Measurements from ENCODE around the gene LCOR. TPM values are rescaled to one million over a fixed set of nuclear protein-coding genes. Genes with fewer than 3 reads are reported as not detected.

LCOR gene
- total and polyA plus RNA-seq, 4 donors: 2.4 to 38.9 (median 19.5) TPM

DNA sequence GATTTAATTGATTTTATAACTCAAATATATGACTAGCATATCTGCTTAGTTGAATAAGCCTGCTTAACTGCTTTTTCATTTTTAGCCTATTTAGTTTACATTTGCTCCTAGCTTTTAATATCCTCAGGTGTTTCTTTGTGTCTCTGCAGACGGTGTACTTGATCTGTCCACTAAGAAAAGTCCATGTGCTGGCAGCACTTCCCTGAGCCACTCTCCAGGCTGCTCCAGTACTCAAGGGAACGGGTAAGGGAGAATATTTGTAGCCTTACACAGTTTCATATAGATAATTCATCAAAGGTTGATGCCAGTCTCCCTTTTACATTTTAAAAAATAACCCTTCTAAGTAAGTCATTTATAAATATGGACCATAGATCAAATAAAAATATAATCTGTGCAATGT is 119.9 kb downstream of the LCOR start:
- Histone ChIP-seq H3K36me3 (ENCODE audit: control insufficient read depth in 1 of 2, insufficient read depth in 2 of 2, low read length in 1 of 2) (peaks cover 7 to 8% of the 10 kb centered on the region in 2 donors), H3K27me3 (ENCODE audit: control insufficient read depth in 1 of 2, insufficient read depth in 2 of 2, low read length in 1 of 2) (no peaks in the 10 kb centered on the region), H3K27ac (ENCODE audit: low read depth in 1 of 2, low read length in 2 of 2) (no peak overlapping the region), H3K4me3 (ENCODE audit: low read length in 2 of 2) (no peak overlapping the region), H3K4me1 (ENCODE audit: control insufficient read depth in 1 of 2, insufficient read depth in 2 of 2, low read length in 2 of 2) (no peaks in the 10 kb centered on the region), H3K9me3 (ENCODE audit: control insufficient read depth, low read length) (no peaks in the 10 kb centered on the region)
- 73 to 76% methylated on average over 2 of the region's 2 CpGs for WGBS, 2 donors
- ATAC-seq (ENCODE audit: low FRiP score): no peak
- DNase-seq: no peak
- intact Hi-C loops (cut with DNase I): no loop called here

DNA sequence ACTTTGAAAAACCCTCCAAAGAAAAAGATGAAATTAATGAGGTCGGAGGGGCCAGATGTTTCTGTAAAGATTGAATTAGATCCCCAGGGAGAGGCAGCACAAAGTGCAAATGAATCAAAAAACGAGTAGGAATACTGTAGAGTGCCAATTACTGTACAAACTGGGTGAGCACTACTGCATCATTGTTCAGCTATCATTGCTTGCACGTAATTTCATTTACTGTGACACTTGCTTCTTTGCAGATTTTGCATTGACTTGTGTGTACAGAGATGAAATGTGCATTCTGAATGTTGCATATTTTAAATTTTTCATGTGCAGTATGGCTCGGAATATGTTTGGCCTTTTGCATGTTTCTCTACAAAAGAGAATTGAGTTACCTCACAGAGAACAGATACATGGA is 123.7 kb downstream of the LCOR start:
- no peaks in the 10 kb centered on the region for H3K4me1 ChIP-seq (ENCODE audit: control insufficient read depth in 1 of 2, insufficient read depth in 2 of 2, low read length in 2 of 2)
- H3K4me3 ChIP-seq (ENCODE audit: low read length in 2 of 2): no peak overlapping the region
- H3K9me3 ChIP-seq (ENCODE audit: control insufficient read depth, low read length): no peaks in the 10 kb centered on the region
- ATAC-seq (ENCODE audit: low FRiP score) (no peak), DNase-seq (no peak)
- H3K36me3 ChIP-seq (ENCODE audit: control insufficient read depth in 1 of 2, insufficient read depth in 2 of 2, low read length in 1 of 2): peaks cover 7 to 8% of the 10 kb centered on the region in 2 donors
- 61 to 66% methylated on average over 4 of the region's 4 CpGs for WGBS, 2 donors
- H3K27me3 ChIP-seq (ENCODE audit: control insufficient read depth in 1 of 2, insufficient read depth in 2 of 2, low read length in 1 of 2): no peaks in the 10 kb centered on the region
- no peak overlapping the region for H3K27ac ChIP-seq (ENCODE audit: low read depth in 1 of 2, low read length in 2 of 2)
- intact Hi-C loops (cut with DNase I): no loop called here

DNA sequence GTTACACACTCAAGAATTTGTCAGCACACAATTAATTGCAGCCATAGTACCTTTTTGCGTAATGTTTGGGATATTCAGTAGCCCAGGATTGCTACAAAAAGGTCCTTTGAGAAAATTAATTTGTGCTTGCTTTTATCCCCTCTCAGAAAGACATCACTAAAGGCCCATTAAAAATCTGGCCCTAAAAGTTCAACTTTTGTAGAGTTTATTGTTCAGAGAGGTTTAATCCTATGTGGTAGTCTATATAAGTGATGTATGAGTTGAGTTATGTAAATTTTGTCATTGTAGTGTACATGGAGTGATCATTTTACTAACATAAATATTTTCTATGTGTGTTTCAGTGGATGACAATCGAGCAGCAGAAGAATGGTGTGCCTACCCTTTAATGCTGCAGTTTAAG is 126.0 kb downstream of the LCOR start:
- H3K36me3 ChIP-seq (ENCODE audit: control insufficient read depth in 1 of 2, insufficient read depth in 2 of 2, low read length in 1 of 2): peaks cover 7 to 8% of the 10 kb centered on the region in 2 donors
- H3K27me3 ChIP-seq (ENCODE audit: control insufficient read depth in 1 of 2, insufficient read depth in 2 of 2, low read length in 1 of 2): no peaks in the 10 kb centered on the region
- H3K27ac ChIP-seq (ENCODE audit: low read depth in 1 of 2, low read length in 2 of 2): no peak overlapping the region
- H3K4me3 ChIP-seq (ENCODE audit: low read length in 2 of 2): no peak overlapping the region
- H3K4me1 ChIP-seq (ENCODE audit: control insufficient read depth in 1 of 2, insufficient read depth in 2 of 2, low read length in 2 of 2): no peaks in the 10 kb centered on the region
- no peaks in the 10 kb centered on the region for H3K9me3 ChIP-seq (ENCODE audit: control insufficient read depth, low read length)
- intact Hi-C loops (cut with DNase I): no loop called here
- 92 to 96% methylated on average over 2 of the region's 2 CpGs for WGBS, 2 donors
- DNase-seq (no peak), ATAC-seq (ENCODE audit: low FRiP score) (no peak)

DNA sequence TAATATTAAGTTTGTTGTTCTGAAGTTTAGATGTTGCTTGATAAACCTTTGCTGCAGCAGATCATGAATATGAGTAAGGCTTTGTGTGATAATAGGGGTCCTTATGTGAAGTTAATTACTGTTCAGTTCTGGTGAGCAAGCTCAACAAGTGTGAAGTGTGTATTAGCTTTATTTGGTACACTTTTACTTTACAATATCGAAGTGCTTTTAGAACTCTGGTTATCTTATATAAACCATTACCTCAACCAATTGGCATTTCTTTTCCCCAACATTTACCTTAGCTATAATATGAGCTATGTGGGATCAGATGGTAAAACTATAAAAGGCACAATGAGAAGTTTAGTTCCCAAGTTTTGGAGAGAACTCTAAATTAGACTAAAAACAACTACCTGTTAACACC is 127.6 kb downstream of the LCOR start:
- Histone ChIP-seq H3K27me3 (ENCODE audit: control insufficient read depth in 1 of 2, insufficient read depth in 2 of 2, low read length in 1 of 2) (no peaks in the 10 kb centered on the region), H3K4me1 (ENCODE audit: control insufficient read depth in 1 of 2, insufficient read depth in 2 of 2, low read length in 2 of 2) (peaks cover 0 to 1% of the 10 kb centered on the region in 2 donors), H3K36me3 (ENCODE audit: control insufficient read depth in 1 of 2, insufficient read depth in 2 of 2, low read length in 1 of 2) (peaks cover 7 to 8% of the 10 kb centered on the region in 2 donors), H3K4me3 (ENCODE audit: low read length in 2 of 2) (no peak overlapping the region), H3K27ac (ENCODE audit: low read depth in 1 of 2, low read length in 2 of 2) (no peak overlapping the region), H3K9me3 (ENCODE audit: control insufficient read depth, low read length) (no peaks in the 10 kb centered on the region)
- intact Hi-C loops (cut with DNase I): no loop called here
- WGBS, 2 donors: 6 to 9% methylated on average over 1 of the region's 1 CpG
- ATAC-seq (ENCODE audit: low FRiP score) (no peak), DNase-seq (no peak)

DNA sequence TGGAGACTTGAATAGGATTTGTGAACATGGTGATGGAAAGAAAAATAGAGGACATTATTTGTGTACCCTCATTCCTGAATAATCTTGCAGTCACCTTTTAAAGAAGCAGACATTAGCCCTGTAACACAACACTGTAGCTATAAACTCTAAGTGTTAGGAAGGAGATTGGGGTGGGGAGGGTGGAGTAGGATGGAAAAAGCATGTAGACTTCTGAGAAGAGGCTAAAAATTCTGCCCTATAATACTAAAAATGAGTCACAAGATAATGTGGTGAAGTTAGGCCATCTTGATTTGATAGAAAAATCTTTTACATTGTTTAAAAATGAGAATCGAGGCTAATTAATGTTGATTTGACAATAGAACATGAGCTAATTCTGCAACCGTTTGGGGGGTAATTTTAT is 128.8 kb downstream of the LCOR start:
- Histone ChIP-seq H3K27me3 (ENCODE audit: control insufficient read depth in 1 of 2, insufficient read depth in 2 of 2, low read length in 1 of 2) (no peaks in the 10 kb centered on the region), H3K4me3 (ENCODE audit: low read length in 2 of 2) (no peak overlapping the region), H3K9me3 (ENCODE audit: control insufficient read depth, low read length) (no peaks in the 10 kb centered on the region), H3K4me1 (ENCODE audit: control insufficient read depth in 1 of 2, insufficient read depth in 2 of 2, low read length in 2 of 2) (peaks cover 0 to 1% of the 10 kb centered on the region in 2 donors), H3K27ac (ENCODE audit: low read depth in 1 of 2, low read length in 2 of 2) (no peak overlapping the region), H3K36me3 (ENCODE audit: control insufficient read depth in 1 of 2, insufficient read depth in 2 of 2, low read length in 1 of 2) (peaks cover 0 to 1% of the 10 kb centered on the region in 2 donors)
- ATAC-seq (ENCODE audit: low FRiP score) (no peak), DNase-seq (no peak)
- WGBS, 2 donors: 88 to 97% methylated on average over 2 of the region's 2 CpGs
- intact Hi-C loops (cut with DNase I): no loop called here

DNA sequence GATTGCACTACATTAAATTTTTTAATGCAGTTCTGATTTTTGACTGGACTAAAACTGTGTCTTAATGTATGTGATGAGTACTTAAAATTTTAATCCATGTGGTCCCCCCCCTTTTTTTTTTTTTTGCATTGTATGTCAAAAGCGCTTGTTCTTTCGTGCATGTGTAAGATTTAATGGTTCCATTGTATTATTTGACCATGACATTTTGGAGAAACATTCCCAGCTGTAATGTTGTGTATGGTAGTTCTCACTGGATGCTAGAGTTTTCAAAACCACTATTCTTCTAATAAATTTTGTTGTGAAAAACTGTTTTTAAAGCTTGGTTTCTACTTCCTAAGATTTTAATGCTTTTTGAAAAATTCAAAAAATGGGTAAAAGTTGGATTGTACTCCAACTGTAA is 132.0 kb downstream of the LCOR start:
- Histone ChIP-seq H3K27ac (ENCODE audit: low read depth in 1 of 2, low read length in 2 of 2) (no peak overlapping the region), H3K4me3 (ENCODE audit: low read length in 2 of 2) (no peak overlapping the region), H3K27me3 (ENCODE audit: control insufficient read depth in 1 of 2, insufficient read depth in 2 of 2, low read length in 1 of 2) (no peaks in the 10 kb centered on the region), H3K4me1 (ENCODE audit: control insufficient read depth in 1 of 2, insufficient read depth in 2 of 2, low read length in 2 of 2) (peaks cover 0 to 1% of the 10 kb centered on the region in 2 donors), H3K9me3 (ENCODE audit: control insufficient read depth, low read length) (no peaks in the 10 kb centered on the region), H3K36me3 (ENCODE audit: control insufficient read depth in 1 of 2, insufficient read depth in 2 of 2, low read length in 1 of 2) (no peaks in the 10 kb centered on the region)
- ATAC-seq (ENCODE audit: low FRiP score) (no peak), DNase-seq (no peak)
- intact Hi-C loops (cut with DNase I): no loop called here
- WGBS, 2 donors: 97 to 100% methylated on average over 2 of the region's 2 CpGs

DNA sequence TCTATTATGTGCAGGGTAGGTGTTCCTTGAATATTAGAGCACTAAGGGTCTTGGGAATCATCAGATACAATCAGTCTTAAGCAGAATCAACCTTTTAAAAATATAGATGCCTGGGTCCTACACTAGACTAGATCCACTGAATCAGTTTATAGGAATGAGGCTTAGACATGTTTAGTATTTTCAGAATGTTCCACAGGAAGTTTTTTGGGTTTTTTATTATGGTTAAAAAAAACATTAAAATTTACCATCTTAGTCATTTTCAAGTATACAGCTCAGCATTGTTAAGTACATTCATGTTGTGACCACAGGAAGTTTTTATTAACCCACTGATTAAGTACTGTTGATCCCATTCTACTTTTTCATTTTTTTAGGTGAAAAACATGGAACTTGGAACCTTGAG is 135.7 kb downstream of the LCOR start:
- ATAC-seq (ENCODE audit: low FRiP score) (no peak), DNase-seq (no peak)
- intact Hi-C loops (cut with DNase I): no loop called here
- Histone ChIP-seq H3K4me3 (ENCODE audit: low read length in 2 of 2) (no peak overlapping the region), H3K27me3 (ENCODE audit: control insufficient read depth in 1 of 2, insufficient read depth in 2 of 2, low read length in 1 of 2) (no peaks in the 10 kb centered on the region), H3K36me3 (ENCODE audit: control insufficient read depth in 1 of 2, insufficient read depth in 2 of 2, low read length in 1 of 2) (no peaks in the 10 kb centered on the region), H3K9me3 (ENCODE audit: control insufficient read depth, low read length) (no peaks in the 10 kb centered on the region), H3K4me1 (ENCODE audit: control insufficient read depth in 1 of 2, insufficient read depth in 2 of 2, low read length in 2 of 2) (peaks cover 0 to 1% of the 10 kb centered on the region in 2 donors), H3K27ac (ENCODE audit: low read depth in 1 of 2, low read length in 2 of 2) (no peak overlapping the region)

DNA sequence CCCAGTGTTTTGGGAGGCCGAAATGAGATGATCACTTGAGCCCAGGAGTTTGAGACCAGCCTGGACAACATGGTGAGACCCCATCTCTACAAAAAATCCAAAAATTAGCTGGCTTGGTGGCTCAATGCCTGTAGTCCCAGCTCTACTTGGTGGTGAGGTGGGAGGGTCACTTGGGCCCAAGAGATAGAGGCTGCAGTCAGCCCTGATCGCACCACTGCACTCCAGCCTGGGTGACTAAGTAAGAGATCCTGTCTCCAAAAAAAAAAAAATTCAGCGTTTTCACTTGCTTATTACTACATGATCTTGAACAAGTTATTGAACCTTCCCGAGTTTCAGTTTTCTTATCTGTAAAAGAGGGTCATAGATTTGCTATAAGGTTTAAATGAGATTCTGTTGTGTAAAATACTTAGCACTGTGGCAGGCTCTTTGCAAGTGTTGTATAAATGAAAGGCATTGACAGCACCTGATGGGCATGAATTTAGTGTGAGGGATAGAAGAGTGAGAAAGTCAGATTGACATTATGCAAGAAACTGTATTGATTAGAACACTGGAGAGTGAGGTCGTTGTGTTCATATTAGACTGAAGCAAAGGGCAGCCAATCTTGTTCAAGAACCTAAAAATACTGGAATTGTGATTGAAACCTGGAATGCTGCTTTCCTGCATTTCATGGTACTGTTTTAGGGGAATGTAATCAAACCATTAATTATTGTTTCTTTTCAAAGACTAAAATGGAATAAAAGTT is 136.8 kb downstream of the LCOR start:
- WGBS, 2 donors: 95 to 96% methylated on average over 5 of the region's 5 CpGs
- Histone ChIP-seq H3K27ac (ENCODE audit: low read depth in 1 of 2, low read length in 2 of 2) (no peak overlapping the region), H3K36me3 (ENCODE audit: control insufficient read depth in 1 of 2, insufficient read depth in 2 of 2, low read length in 1 of 2) (no peaks in the 10 kb centered on the region), H3K27me3 (ENCODE audit: control insufficient read depth in 1 of 2, insufficient read depth in 2 of 2, low read length in 1 of 2) (no peaks in the 10 kb centered on the region), H3K4me1 (ENCODE audit: control insufficient read depth in 1 of 2, insufficient read depth in 2 of 2, low read length in 2 of 2) (no peaks in the 10 kb centered on the region), H3K9me3 (ENCODE audit: control insufficient read depth, low read length) (no peaks in the 10 kb centered on the region), H3K4me3 (ENCODE audit: low read length in 2 of 2) (no peak overlapping the region)
- no peak for ATAC-seq (ENCODE audit: low FRiP score)
- DNase-seq: no peak
- intact Hi-C loops (cut with DNase I): no loop called here

DNA sequence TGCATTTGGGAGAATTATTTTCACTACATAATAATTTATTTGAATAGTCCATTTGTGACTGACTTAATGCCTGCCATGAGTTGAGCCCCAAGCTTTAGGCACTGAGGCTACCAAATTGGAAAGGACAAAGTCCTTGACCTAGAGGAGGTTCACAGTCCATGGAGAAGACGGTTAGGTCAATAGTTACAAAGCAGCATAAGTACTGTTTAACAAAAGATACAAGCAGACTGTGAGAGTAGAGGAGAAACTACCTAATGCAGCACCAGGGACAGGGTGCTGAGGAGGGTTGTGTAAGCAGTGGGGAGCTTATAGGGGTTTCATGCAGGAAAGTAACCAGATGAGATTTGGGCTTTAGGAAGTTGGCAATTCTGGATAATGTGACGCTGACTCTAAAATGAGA is 139.2 kb downstream of the LCOR start:
- H3K4me3 ChIP-seq (ENCODE audit: low read length in 2 of 2): no peak overlapping the region
- no peaks in the 10 kb centered on the region for H3K36me3 ChIP-seq (ENCODE audit: control insufficient read depth in 1 of 2, insufficient read depth in 2 of 2, low read length in 1 of 2)
- H3K4me1 ChIP-seq (ENCODE audit: control insufficient read depth in 1 of 2, insufficient read depth in 2 of 2, low read length in 2 of 2): no peaks in the 10 kb centered on the region
- no peak for ATAC-seq (ENCODE audit: low FRiP score)
- intact Hi-C loops (cut with DNase I): no loop called here
- no peak for DNase-seq
- no peaks in the 10 kb centered on the region for H3K9me3 ChIP-seq (ENCODE audit: control insufficient read depth, low read length)
- H3K27ac ChIP-seq (ENCODE audit: low read depth in 1 of 2, low read length in 2 of 2): no peak overlapping the region
- H3K27me3 ChIP-seq (ENCODE audit: control insufficient read depth in 1 of 2, insufficient read depth in 2 of 2, low read length in 1 of 2): no peaks in the 10 kb centered on the region
- whole genome bisulfite sequencing, 2 donors: 83 to 95% methylated on average over 2 of the region's 2 CpGs
